Brain microvascular endothelial cell (primary cell): ENCODE results near the gene ANXA2.

Experiments
- DNase-seq: peaks from one replicate; pipeline ENCODE4 v3.0.0-alpha.2; 2020
- H3K27ac ChIP-seq: fragments of 250-450 bp; sonication (Bioruptor Pico); 2 replicates; pipeline ENCODE4 v1.5.1; 2020; ENCODE audit warnings: mild to moderate bottlenecking, moderate library complexity
- H3K27me3 ChIP-seq: fragments of 250-450 bp; sonication (Bioruptor Pico); replicated peaks from 2 replicates; pipeline ENCODE4 v1.5.1; 2020; ENCODE audit warnings: mild to moderate bottlenecking
- H3K36me3 ChIP-seq: fragments of 250-450 bp; sonication (Bioruptor Pico); replicated peaks from 2 replicates; pipeline ENCODE4 v1.5.1; 2020; ENCODE audit warnings: mild to moderate bottlenecking
- H3K4me3 ChIP-seq: 2 replicates; pipeline ENCODE4 v1.5.1; 2011; ENCODE audit warnings: low read depth, mild to moderate bottlenecking, control low read depth, low read length, moderate library complexity
- CTCF ChIP-seq: IDR thresholded peaks from 2 replicates; pipeline ENCODE4 v1.5.1; 2011; ENCODE audit warnings: low read depth, mild to moderate bottlenecking, moderate library complexity, low read length, control low read depth, inconsistent platforms; ENCODE audit errors: missing control alignments
- in situ Hi-C: cut with HindIII; loops from 2 replicates; pipeline ENCODE4 v1.10.0; 2017; ENCODE audit warnings: low sequenced_read_pairs, low pct_ligation_motif_present

Gene ANXA2

GRCh38 chr15:60326824-60327654, 70.7 kb downstream of the ANXA2 start:
- Histone ChIP-seq H3K27ac (no peak overlapping the region), H3K27me3 (peaks cover 24% of the 10 kb centered on the region), H3K4me3 (no peak overlapping the region), H3K36me3 (no peaks in the 10 kb centered on the region)
- peak; percentile 84 for TF ChIP-seq CTCF
- DNase-seq, result peak; percentile 58
- in situ Hi-C loops, result no loop called here

DNA sequence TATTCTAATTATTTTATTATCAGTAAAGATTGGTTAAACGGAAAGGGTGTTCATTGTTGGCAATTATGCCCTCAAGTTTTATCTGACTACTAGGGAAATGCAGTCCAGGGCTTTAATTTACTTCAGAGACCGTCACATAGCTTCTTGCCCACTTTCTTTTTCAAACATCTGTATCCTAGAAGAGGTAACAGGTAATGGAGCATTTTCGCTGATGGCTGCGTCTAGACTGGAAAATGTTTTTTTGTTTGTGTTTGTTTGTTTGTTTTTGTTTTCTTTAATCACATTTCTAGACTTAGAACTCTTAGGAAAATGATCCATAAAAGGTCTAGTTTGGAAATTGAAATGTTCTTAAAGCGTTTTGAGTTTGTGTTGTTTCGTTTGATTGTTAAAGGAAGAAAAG, 71.4 kb downstream of the ANXA2 start:
- TF ChIP-seq CTCF, result no peak
- in situ Hi-C loops, result no loop called here
- H3K27me3 ChIP-seq, result peaks cover 24% of the 10 kb centered on the region

GRCh38 chr15:60325905-60326304, 71.9 kb downstream of the ANXA2 start:
- TF ChIP-seq CTCF, result no peak
- Histone ChIP-seq H3K27me3 (peaks cover 24% of the 10 kb centered on the region), H3K36me3 (no peaks in the 10 kb centered on the region), H3K27ac (no peak overlapping the region), H3K4me3 (no peak overlapping the region)
- in situ Hi-C loops, result no loop called here
- no peak for DNase-seq

More for the DNA sequence above, 71.4 kb downstream of the ANXA2 start:
- no peak overlapping the region for H3K4me3 ChIP-seq
- DNase-seq, result no peak
- H3K36me3 ChIP-seq, result no peaks in the 10 kb centered on the region
- H3K27ac ChIP-seq, result no peak overlapping the region

- H3K27me3 ChIP-seq, result peaks cover 26% of the 10 kb centered on the region
- no peak for TF ChIP-seq CTCF
- H3K4me3 ChIP-seq, result no peak overlapping the region
- in situ Hi-C loops, result no loop called here
- H3K27ac ChIP-seq, result no peak overlapping the region
- no peak for DNase-seq
- no peaks in the 10 kb centered on the region for H3K36me3 ChIP-seq
These were observed 72.9 kb downstream of the ANXA2 start for GRCh38 chr15:60324706-60325438.

DNA sequence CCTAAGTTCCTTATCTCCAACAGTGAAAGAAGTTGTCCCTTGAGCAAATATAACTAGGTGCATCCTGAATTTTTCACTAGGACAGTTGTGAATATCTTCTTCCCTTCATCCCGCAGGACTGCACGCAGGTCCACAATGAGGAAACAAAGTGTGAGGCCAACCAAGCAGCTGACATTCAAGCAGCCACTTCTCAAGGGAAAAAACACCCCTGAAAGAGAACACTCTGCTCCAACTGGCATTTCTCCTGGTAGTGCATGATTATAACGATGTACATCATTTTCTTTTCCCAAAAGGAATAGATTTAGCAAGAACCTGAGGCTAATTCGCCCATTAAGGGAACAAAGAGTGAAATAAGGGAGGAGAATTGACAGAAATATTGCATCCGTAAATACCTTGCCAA, 74.5 kb downstream of the ANXA2 start:
- peaks cover 26% of the 10 kb centered on the region for H3K27me3 ChIP-seq
- no peaks in the 10 kb centered on the region for H3K36me3 ChIP-seq
- in situ Hi-C loops, result no loop called here
- H3K4me3 ChIP-seq, result no peak overlapping the region
- DNase-seq, result no peak
- no peak overlapping the region for H3K27ac ChIP-seq
- TF ChIP-seq CTCF, result no peak
